Left renal pelvis (tissue), 4 donors: Measurements from ENCODE around the gene ARID2. TPM values are rescaled to one million over a fixed set of nuclear protein-coding genes. Genes with fewer than 3 reads are reported as not detected.

Experiments
- DNase-seq, 4 donors: peaks; one replicate each; pipeline ENCODE4 v3.0.0-alpha.2; 2013; ENCODE audit warnings: low read depth in 4 of 4, low spot score in 3 of 4
- polyA plus RNA-seq, 4 donors: library from polyadenylated mRNA; unstranded; fragments of 120-200 nt; gene quantifications; one replicate each; pipeline ENCODE4 v1.2.1, GENCODE V29; 2013; ENCODE audit not compliant: insufficient read length in 4 of 4

The ARID2 gene, protein sequence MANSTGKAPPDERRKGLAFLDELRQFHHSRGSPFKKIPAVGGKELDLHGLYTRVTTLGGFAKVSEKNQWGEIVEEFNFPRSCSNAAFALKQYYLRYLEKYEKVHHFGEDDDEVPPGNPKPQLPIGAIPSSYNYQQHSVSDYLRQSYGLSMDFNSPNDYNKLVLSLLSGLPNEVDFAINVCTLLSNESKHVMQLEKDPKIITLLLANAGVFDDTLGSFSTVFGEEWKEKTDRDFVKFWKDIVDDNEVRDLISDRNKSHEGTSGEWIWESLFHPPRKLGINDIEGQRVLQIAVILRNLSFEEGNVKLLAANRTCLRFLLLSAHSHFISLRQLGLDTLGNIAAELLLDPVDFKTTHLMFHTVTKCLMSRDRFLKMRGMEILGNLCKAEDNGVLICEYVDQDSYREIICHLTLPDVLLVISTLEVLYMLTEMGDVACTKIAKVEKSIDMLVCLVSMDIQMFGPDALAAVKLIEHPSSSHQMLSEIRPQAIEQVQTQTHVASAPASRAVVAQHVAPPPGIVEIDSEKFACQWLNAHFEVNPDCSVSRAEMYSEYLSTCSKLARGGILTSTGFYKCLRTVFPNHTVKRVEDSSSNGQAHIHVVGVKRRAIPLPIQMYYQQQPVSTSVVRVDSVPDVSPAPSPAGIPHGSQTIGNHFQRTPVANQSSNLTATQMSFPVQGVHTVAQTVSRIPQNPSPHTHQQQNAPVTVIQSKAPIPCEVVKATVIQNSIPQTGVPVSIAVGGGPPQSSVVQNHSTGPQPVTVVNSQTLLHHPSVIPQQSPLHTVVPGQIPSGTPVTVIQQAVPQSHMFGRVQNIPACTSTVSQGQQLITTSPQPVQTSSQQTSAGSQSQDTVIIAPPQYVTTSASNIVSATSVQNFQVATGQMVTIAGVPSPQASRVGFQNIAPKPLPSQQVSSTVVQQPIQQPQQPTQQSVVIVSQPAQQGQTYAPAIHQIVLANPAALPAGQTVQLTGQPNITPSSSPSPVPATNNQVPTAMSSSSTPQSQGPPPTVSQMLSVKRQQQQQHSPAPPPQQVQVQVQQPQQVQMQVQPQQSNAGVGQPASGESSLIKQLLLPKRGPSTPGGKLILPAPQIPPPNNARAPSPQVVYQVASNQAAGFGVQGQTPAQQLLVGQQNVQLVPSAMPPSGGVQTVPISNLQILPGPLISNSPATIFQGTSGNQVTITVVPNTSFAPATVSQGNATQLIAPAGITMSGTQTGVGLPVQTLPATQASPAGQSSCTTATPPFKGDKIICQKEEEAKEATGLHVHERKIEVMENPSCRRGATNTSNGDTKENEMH (N-terminal part only)
- 10 to 100 TPM; 29.8 to 40.7 (median 37.9) TPM for polyA plus RNA-seq

DNA sequence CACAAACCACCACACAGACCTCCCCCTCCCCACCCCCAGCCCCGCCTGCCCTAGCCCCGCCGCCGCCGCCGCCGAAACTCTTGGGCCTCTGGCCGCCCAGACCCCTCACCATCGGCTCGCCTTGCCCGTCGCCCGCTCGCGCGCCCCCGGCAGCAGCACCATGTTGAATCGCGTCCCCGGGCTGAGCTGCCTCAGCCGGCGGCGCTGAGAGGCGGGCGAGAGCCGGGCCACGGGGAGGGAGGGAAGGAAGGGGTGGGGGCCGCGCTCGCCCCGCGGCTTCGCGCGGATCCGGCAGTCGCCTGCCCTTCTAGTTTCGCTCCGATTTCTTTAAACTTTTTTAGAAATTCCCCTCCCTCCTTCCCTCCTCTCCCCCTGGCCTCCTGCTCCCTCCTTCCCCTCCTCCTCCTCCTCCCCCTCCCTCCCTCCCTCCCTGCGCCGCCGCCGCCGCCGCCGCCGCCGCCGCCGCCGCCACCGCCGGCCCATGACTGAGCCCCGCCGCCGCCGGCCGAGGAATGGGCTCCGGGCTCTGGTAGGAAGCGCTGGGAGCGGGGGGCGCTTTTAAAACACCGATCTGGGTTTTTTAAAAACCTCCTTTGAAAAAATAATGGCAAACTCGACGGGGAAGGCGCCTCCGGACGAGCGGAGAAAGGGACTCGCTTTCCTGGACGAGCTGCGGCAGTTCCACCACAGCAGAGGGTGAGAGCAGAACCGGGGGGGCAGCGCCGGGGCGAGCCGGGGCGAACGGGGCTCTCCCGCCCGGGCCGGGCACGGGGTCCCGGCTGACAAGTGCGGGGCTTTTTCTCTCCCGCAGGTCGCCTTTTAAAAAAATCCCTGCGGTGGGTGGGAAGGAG lies at the start of gene ARID2:
Gene ARID2, plus strand, starts transcription at position 474 of the 851 bp plus-strand sequence. Its CDS starts 131 bp downstream, at position 605.
- DNase-seq, result peak in 2 of 4 donors; percentile 53 to 61

DNA sequence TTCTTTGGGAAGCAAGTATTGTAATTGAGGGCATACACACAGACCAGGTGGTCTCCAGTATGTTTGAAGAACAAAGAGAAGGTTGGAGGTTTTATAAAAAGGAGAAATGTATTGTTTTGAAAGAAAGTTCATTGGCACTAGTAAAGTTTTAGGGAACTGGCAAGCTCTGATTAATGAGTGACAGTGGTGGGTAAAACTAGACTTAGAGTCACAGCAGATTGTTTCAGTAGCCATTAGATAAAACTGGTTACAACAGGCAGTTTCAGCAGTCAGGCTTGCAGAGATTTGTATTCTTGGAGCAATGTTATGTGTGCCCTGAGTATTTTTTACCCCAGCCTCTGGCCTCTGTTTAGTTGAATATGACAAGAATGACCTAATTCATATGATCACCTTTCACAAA lies 49.1 kb upstream of the ARID2 start:
- no peak for DNase-seq

DNA sequence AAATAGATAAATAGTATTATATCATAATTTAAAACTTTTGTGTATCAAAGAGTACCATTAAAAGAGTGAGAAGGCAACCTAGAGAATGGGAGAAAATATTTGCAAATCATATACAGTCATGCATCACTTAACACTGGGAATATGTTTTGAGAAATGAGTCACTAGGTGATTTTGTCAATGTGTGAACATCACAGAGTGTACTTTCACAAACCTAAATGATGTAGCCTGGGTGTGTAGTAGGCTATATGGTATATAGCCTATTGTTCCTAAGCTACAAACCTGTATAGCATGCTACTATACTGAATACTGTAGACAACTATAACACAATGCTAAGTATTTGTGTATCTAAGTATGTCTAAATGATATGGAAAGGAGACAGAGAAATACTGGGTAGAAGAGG lies 48.0 kb upstream of the ARID2 start:
- DNase-seq, result no peak

DNA sequence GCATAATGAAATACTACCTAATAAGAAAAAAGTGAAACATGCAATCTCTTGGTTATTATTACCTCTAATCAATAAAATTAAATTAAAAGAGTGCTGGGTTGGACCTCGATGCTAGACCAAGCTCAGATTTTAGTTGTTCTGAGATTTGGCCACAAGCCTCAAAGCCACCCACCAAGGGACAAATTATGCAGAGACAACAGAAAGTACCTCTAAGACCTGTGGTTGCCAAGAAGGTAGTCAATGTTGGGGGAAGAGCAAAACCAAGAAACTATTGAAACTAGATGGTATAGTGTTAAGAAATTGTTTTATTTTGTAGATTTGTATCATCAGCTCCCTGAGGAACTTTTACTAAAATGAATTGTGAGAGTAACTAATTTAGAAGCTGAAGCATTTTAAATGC lies 43.8 kb upstream of the ARID2 start:
- DNase-seq, result no peak

DNA sequence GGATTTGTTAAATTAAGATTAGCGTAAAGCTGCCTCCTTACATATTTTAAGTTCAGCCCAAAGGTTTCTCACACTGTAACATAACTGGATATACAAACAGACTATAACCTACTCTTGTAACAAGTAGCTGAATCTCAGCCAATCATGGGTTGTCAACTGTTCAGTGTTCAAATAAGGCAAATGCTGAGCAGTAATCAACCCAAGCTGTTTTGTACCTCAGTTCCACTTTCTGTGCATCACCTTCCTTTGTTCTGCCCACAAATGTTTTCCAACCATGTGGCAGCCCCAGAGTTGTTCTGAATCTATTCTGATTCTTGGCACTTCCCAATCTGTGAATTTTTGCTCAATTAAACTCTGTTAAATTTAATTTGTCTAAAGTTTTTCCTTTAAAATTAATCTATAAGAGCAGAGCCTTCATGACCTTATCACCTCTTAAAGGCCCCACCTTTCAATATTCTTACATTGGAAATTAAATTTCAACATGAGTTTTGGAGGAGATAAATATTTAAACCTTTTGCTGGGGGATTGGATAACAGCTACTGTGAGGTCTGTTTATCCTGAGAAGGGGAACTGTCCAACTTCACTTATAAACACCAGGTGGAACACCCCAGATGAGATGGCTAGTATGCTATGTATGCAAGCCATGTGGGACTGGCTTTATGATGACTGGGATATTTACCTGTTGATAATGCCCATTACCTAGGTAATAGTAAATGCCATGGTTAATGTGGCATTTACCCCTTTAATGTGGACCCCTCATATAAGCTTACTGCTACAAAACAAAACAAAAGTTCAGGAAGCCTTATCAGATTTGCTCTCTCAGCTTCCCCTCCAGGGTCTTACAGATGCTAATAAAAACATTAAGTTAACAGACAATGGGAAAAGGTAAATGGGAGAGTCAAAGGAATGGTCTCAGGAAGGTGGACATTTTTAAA lies 42.2 kb upstream of the ARID2 start:
- no peak for DNase-seq

DNA sequence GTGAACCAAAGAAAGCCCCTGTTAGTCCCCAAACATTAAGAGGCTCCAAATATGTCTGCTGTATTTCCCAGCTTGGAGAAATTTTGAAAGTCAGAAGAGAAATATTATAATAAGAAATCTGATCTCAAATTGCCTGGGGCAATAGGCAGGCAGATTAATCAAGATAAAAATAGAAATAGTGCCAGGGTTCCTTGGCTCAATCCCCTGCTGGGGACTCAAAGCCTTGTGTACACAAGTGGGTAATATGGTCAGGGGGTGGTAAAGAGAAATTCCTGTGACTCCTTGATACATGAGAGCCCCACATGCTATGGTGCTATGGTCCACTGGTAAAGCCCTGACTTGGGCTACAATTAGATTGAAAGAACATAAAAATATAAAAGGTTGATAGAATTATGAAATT lies 41.3 kb upstream of the ARID2 start:
- DNase-seq, result peak in 1 of 4 donors; percentile 9

DNA sequence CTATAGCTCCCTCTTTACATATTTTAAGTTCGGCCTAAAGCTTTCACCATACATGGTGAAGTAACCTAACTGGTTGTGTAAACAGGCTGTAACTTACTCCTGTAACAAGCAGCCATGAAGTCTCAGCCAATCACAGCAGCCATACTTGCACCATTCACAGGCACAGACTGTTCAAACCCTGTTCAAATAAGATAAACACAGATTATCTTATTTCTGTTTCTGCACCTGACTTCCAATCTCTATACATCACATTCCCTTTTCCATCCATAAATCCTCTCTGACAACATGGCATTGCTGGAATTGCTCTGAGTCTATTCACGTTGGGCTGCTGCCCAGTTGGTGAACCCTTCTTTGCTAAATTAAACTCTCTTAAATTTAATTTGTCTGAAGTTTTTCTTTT lies 34.5 kb upstream of the ARID2 start:
- no peak for DNase-seq

DNA sequence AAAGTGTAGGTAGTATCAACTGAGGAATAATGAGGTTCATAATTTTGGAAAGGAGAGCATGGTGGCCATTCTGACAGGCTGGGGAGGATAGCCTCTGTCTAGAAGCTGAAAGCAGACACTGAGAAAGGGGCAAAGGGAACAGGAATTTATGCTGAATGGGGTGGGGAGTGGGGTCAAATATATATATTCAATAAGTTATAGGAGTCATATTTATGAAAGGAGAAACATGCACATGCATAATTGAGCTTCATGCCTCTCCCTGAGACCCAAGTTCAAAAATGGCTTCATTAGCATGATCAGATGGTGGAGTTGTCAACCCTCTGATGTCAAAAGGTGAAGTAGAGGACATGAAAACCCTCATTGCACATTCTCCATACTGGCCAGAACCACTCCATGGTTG lies 33.9 kb upstream of the ARID2 start:
- no peak for DNase-seq

DNA sequence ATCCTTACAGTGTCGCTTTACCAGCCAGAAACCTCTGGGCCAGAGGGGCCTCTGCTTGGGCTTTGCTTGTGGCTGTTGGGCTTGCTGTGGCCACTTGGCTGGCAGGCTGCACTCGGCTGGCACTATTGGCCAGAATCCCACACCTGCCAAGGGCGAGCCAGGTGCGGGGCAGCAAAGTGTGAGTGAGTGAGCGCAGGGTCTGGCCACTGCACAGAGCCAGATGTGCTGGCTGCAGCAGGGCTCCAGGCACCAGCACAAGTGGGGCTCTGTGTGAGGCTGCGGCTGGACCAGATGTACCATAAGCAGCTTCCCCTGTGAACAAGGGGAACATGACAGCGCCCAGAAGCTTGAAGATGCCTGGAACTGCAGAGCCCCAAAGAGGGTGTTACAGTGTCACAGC lies 33.5 kb upstream of the ARID2 start:
- no peak for DNase-seq

DNA sequence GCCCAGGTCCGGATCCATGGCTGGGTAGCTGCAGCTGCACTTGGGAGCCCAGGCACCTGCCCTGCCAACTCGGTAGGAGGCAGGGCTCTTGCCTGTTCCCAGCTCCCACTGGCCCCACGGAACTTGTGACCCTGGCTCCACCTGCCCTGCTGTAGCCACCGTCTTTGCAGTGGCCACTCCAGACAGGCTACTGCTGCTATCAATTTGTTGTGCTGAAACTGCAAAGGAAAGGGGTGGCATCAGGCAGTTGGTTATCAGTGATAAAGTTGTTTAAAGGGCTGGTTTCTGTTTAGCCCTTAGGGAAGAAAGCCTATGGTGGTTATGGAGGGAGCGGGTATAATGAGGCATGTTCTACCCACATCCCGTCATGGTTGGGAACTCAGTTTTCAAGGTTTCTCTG lies 32.1 kb upstream of the ARID2 start:
- no peak for DNase-seq

DNA sequence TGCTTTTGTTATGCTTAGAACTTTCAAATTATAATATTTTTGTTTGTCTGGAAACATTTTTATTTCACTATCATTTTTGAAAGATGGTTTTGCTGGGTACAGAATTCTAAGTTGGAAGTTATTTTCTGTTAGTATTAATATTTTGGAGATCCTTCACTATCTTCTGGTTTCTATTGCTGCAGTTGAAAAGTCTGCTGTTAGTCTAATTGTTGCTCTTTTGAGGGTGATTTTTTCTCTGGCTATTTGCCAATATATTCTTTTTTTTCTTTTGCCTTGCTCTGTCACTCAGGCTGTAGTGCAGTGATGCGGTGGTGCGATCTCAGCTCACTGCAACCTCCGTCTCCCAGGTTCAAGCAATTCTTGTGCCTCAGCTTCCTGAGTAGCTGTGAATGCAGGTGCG lies 28.2 kb upstream of the ARID2 start:
- DNase-seq, result no peak

DNA sequence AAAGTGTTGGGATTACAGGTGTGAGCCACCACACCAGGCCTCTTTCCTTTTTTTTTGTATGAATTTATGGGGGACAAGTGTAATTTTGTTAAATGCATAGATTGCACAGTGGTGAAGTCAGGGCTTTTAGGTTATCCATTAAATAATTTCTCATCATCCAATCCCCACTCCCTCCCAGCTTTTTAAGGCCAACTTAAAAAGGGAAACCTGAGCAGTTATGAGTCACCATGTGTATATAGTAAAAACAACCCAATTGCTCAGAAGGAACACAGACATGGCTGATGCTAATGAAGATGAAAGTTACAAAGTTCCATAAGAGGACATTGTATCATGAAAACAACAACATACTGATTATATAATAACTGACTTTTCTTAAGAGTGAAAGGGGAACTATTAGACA lies 25.6 kb upstream of the ARID2 start:
- DNase-seq, result no peak

DNA sequence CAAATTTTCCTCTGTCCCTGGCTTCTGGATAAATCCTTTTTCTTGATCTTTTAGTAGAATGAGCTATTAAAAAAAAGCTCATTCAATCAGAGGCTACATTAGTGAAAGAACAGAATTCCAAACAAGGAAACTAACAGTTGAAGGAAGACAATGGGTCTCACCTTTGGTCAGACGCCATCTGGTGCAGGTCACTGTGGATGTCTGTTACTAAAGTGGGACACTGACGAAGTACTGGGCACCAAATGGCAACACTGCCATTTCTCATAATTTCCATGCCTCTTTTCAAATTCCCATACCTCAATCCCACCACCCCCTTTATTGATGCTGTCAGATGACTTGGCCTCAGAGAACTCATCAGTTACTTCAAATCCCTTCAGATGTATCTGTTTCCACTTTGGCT lies 24.5 kb upstream of the ARID2 start:
- no peak for DNase-seq

DNA sequence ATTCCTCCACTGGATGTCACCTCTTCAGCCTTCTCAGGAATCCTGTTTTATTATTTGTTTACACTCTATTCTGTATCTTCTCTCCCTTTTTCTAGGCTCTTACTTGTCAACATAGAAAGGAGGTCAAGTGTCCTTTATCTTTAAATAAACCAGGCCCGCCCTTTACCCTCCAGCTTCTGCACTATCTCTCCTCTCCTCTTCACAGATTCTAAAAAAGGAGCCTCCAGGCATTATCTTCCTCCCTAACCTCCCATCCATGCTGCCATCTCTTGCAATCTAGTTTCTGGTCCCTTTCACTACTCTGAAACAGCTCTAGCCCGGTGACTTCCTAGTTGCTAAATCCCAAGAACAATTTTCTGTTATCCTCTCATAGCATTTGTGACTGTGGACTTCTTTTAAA lies 24.1 kb upstream of the ARID2 start:
- DNase-seq, result no peak

DNA sequence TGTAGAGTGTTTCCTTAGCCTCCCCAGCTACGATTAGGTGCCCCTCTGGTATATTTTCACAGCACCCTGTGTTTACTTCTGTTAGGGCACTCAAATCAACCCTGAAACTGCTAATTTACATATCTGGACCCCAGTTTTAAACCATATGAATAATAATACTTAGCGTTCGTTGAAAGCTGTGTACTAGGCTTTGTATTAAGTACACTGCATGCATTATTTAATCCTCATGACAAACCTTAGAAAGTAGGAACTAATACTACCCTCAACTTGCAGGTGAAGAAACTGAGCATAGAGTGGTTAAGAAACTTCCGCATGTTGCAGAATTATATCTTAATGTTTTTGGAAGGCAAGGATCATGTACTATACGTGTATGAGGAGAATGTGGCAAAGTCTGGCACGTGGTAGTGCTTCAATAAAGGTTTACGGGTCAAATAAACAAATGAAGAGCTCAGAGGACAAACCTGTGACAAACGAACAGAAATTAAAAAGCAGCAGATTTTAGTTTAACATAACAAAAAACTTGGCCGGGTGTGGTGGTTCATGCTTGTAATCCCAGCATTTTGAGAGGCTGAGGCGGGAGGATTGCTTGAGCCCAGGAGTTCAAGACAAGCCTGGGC lies 22.2 kb upstream of the ARID2 start:
- DNase-seq, result no peak

DNA sequence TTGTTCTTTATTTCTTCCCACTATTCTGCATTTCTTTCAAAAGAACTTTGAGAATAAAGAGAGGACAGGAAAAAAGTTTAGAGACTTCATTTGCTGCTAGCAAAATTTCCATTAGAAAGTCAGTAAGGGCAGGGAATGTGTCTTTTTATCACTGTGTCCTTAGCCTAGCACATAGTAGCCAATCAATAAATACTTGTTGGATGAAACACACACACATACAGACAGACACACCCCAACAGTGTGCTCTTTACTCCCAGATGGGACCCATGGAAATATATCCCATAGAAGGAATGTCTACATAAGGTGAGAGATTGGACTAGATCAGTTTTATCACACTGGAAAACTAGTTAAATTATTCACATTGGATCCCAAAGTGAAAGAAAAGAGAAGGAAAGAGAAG lies 21.1 kb upstream of the ARID2 start:
- no peak for DNase-seq

DNA sequence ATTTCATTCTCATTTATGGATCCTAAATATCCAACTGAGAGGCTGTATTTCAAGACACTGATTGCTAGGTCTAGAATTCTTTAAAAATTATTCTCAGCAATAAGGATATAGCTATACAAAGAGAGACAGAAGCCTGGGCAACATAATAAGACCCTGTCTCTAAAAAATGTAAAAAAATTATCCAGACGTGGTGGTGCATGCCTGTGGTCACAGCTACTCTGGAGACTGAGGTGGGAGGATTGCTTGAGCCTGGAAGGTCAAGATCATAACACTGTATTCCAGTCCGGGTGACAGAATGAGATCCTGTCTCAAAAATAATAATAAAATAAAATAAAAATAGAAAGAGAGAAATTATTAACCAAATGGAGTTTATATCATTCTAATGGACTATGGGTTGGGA lies 20.6 kb upstream of the ARID2 start:
- no peak for DNase-seq

DNA sequence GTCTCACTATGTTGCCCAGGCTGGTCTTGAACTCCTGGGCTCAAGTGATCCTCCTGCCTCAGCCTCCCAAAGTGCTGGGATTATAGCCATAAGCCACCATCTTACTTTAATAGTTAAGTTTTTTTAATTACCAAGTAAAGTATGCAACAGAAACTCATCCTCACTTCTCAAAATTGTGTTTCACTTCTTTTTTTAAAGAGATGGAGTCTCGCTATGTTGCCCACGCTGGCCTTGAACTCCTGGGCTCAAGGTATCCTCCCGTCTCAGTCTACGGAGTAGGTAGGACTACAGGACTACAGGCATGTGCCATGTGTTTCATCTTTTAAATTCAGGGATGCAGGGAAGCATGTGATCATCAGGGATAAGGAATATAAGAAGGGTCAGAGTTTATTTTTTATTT lies 17.2 kb upstream of the ARID2 start:
- no peak for DNase-seq

DNA sequence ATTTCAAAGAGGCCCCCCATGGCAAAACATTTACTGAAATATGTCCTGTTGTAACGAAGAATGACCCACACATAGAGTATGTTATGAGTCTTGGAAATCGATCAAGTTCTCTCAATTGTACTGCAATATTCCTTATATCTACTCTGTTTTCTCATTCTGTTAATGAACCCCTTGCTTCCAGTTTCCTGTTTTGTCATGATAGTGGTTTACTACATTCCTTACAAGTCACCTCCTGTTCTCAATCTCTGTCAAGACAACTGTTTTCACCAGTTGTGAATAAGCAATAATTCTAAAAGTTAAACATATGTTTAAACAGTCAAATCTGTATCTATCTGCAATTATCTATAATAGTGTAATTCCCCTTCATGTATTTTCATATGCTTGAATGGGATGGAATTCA lies 16.4 kb upstream of the ARID2 start:
- DNase-seq, result no peak
